T follicular helper cell (primary cell): Measurements from ENCODE around the gene ATP6V0A4.

Experiments
- DNase-seq: peaks from one replicate; pipeline ENCODE4 v3.0.0-alpha.2; 2020; ENCODE audit warnings: low read depth

ATP6V0A4 gene

DNA sequence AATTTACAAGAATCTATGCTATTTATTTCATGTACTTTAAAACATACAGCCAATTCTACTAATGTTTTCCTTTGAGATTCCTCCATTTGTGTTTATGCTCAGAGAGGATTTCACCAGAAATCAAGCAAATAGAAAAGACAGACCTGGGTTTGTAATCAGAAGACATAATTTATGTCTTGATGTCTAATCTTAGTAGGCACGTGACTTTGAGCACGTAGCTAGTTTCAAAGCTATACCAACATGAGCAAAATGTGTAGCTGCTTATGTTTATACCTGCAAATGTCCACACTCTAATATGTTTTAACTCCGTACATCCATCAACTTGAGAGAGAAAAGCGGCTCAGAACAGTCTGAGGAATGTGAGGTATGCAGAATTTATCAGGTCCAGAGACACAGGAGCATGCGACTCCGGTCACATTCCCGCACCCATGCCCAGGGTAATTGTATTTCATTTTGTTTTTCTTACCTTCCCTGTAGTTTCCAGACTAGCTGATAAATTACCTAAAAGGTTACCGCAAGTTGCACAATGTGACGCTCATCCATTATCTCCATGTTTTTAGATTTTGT, 136.8 kb downstream of the ATP6V0A4 start:
- no peak for DNase-seq

DNA sequence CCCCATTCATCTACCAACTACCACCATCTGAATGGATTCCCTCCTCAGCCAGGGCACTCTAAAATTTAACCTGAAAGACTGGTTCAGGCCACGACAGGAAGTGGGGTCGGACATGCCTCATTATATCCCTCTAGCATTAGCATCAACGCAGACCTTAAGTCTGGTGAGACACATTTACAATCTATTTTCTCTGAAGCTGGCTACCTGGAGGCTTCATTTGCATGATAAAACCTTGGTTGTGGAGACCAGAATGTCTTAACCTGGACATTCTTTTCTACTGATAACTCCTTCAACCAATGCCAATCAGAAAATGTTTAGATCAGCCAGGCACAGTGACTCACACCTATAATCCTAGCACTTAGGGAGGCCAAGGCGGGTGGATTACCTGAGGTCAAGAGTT, 139.1 kb downstream of the ATP6V0A4 start:
- no peak for DNase-seq

DNA sequence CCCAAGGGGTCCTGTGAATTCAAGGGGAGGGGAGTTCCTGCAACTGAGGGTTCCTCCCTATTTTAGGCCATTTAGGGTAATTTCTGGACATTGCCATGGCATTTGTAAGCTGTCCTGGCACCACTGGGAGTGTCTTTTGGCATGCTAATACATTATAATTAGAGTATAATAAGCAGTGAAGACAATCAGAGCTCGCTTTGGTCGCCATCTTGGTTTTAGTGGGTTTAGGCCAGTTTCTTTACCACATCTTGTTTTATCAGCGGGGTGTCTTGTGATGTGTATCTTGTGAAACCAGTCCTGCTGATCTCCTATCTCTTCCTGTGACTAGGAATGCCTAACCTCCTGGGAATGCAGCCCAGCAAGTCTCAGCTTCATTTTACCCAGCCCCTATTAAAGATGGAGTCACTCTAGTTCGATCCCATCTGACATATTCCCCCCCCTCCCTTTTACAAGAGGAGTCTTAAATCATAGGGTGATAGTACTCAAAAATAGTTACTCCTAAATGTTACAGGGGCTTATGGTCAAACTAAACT, 140.1 kb downstream of the ATP6V0A4 start:
- DNase-seq, result no peak

DNA sequence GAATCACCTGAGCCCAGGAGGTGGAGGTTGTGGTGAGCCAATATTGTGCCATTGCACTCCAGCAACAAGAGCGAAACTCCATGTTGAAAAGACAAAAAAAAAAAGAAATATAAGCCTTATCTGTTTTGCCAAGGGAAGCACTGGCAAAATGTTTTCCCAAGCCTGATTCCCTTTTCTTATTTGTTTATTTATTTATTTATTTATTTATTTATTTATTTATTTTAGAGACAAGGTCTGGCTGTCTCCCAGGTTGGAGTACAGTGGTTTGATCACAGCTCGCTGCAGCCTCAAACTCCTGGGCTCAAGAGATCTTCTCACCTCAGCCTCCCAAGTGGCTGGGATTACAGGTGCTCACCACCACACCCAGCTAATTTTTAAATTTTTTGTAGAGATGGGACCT, 141.0 kb downstream of the ATP6V0A4 start:
- no peak for DNase-seq
